Skeletal muscle tissue (tissue), 4 donors: ENCODE data around the gene PRKG1. TPM values are rescaled to one million over a fixed set of nuclear protein-coding genes. Genes with fewer than 3 reads are reported as not detected.

ENCODE experiments used
- H3K27ac ChIP-seq: one replicate; pipeline ENCODE4 v1.7.0; 2013; ENCODE audit warnings: mild to moderate bottlenecking, low read depth, low read length, inconsistent platforms
- H3K27me3 ChIP-seq, 3 donors: one replicate each; pipeline ENCODE4 v1.7.0; 2013; ENCODE audit warnings: low read length in 3 of 3; ENCODE audit not compliant: control insufficient read depth in 3 of 3, insufficient read depth in 3 of 3
- H3K36me3 ChIP-seq, 3 donors: one replicate each; pipeline ENCODE4 v1.7.0; 2013; ENCODE audit warnings: low read length in 3 of 3; ENCODE audit not compliant: control insufficient read depth in 3 of 3, insufficient read depth in 3 of 3
- H3K4me1 ChIP-seq, 3 donors: one replicate each; pipeline ENCODE4 v1.7.0; 2013; ENCODE audit warnings: low read length in 3 of 3, mild to moderate bottlenecking in 3 of 3; ENCODE audit not compliant: control insufficient read depth in 3 of 3, insufficient read depth in 3 of 3
- H3K4me3 ChIP-seq, 3 donors: one replicate each; pipeline ENCODE4 v1.7.0; 2013; ENCODE audit warnings: low read length in 3 of 3
- H3K9ac ChIP-seq, 3 donors: one replicate each; pipeline ENCODE4 v1.7.0; 2013; ENCODE audit warnings: low read length in 3 of 3, mild to moderate bottlenecking in 3 of 3, moderate library complexity in 2 of 3, low read depth in 1 of 3
- H3K9me3 ChIP-seq, 3 donors: one replicate each; pipeline ENCODE4 v1.7.0; 2013; ENCODE audit warnings: low read length in 3 of 3; ENCODE audit not compliant: control insufficient read depth in 3 of 3
- total RNA-seq: library from RNA; depleted of rRNA; stranded (reverse); fragments of >200 nt; gene quantifications from one replicate; pipeline ENCODE4 v1.2.3, GENCODE V29; 2014
- donor health status: Osteomylitis.

PRKG1 gene
- total RNA-seq, 1 donor from 2014 or later: 44.9 TPM

DNA sequence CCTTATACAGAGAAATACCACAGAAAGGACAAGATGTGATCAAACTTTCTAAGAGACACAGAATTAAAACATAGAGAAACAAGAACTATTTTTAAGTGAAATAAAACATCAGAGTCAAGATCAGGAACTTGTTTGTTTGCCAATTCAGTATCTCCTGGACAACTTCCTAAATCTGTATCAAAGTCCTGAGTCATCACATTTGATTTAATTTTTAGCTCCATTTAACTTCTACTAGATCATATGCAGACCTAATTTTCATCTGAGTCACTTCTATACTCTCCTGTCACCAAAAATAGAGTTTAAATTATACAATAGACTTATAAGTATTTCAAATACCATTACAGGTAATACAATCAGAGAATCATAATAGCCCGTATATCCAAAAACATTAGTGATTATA is 268.1 kb downstream of the PRKG1 start:
- no peaks in the 10 kb centered on the region for H3K4me1 ChIP-seq
- no peaks in the 10 kb centered on the region for H3K27me3 ChIP-seq
- H3K36me3 ChIP-seq: no peaks in the 10 kb centered on the region
- H3K4me3 ChIP-seq: no peak overlapping the region
- no peak overlapping the region for H3K27ac ChIP-seq
- no peaks in the 10 kb centered on the region for H3K9me3 ChIP-seq
- no peak overlapping the region for H3K9ac ChIP-seq

- no peaks in the 10 kb centered on the region for H3K4me1 ChIP-seq
- H3K27me3 ChIP-seq: no peaks in the 10 kb centered on the region
- H3K4me3 ChIP-seq: no peak overlapping the region
- H3K36me3 ChIP-seq: no peaks in the 10 kb centered on the region
- H3K9ac ChIP-seq: no peak overlapping the region
- no peaks in the 10 kb centered on the region for H3K9me3 ChIP-seq
- H3K27ac ChIP-seq: no peak overlapping the region
Observed at GRCh38 chr10:51343391-51343790, 269.1 kb downstream of the PRKG1 start.

GRCh38 chr10:51344371-51344770 is 270.1 kb downstream of the PRKG1 start:
- no peaks in the 10 kb centered on the region for H3K36me3 ChIP-seq
- no peaks in the 10 kb centered on the region for H3K9me3 ChIP-seq
- H3K4me1 ChIP-seq: no peaks in the 10 kb centered on the region
- no peaks in the 10 kb centered on the region for H3K27me3 ChIP-seq
- H3K27ac ChIP-seq: no peak overlapping the region
- H3K9ac ChIP-seq: no peak overlapping the region
- no peak overlapping the region for H3K4me3 ChIP-seq

- Histone ChIP-seq H3K9me3 (no peaks in the 10 kb centered on the region), H3K27me3 (no peaks in the 10 kb centered on the region), H3K36me3 (no peaks in the 10 kb centered on the region), H3K4me1 (no peaks in the 10 kb centered on the region), H3K4me3 (no peak overlapping the region), H3K9ac (no peak overlapping the region), H3K27ac (no peak overlapping the region)
Observed at GRCh38 chr10:51348622-51349021, 274.3 kb downstream of the PRKG1 start.

- no peaks in the 10 kb centered on the region for H3K36me3 ChIP-seq
- no peaks in the 10 kb centered on the region for H3K9me3 ChIP-seq
- H3K4me3 ChIP-seq: no peak overlapping the region
- no peaks in the 10 kb centered on the region for H3K27me3 ChIP-seq
- no peak overlapping the region for H3K9ac ChIP-seq
- no peak overlapping the region for H3K27ac ChIP-seq
- no peaks in the 10 kb centered on the region for H3K4me1 ChIP-seq
Observed at GRCh38 chr10:51357170-51357569, 282.9 kb downstream of the PRKG1 start.

DNA sequence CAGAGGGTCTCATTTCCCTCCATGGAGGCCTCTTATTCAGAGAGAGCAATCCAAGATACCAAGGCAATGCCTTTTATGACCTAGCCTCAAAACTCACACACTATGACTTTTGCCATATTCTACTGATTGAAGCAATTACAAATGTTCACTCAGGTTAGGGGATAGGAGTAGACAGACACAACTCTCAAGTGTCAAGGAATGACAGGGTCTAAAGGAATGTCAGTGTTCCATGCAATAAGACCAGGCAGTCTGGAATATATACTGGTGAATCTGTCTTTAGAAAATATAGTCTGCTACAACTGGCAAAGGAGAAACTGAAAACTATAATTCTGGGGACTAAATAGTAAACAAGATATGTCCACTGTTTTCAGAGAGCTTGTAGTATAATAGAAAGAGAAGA is 283.9 kb downstream of the PRKG1 start:
- Histone ChIP-seq H3K4me1 (no peaks in the 10 kb centered on the region), H3K9ac (no peak overlapping the region), H3K4me3 (no peak overlapping the region), H3K27ac (no peak overlapping the region), H3K9me3 (no peaks in the 10 kb centered on the region), H3K36me3 (no peaks in the 10 kb centered on the region), H3K27me3 (no peaks in the 10 kb centered on the region)

DNA sequence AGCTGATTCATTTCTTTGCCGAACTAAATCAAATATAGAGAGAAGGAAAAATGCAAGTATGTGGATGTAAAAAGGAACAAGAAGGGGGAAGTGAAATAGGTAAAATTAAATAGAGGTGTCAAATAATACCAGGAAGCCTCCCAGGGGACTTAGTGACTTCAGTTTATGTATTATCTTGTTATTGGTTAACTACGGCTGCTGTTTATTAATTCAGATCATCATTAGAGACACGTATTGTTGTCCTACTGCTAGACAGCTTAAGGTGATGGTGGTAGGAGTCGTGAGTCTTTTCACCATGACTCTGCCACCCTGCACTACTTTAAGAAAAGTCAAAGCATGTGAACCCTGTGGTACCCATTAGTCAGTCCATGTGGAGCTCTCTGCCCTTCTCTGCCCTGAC is 289.1 kb downstream of the PRKG1 start:
- Histone ChIP-seq H3K4me1 (peaks cover 0 to 4% (median 0%) of the 10 kb centered on the region in 3 donors), H3K36me3 (no peaks in the 10 kb centered on the region), H3K9me3 (no peaks in the 10 kb centered on the region), H3K9ac (no peak overlapping the region), H3K4me3 (no peak overlapping the region), H3K27me3 (no peaks in the 10 kb centered on the region), H3K27ac (no peak overlapping the region)

- Histone ChIP-seq H3K9ac (no peak overlapping the region), H3K27ac (no peak overlapping the region), H3K27me3 (no peaks in the 10 kb centered on the region), H3K36me3 (no peaks in the 10 kb centered on the region), H3K4me1 (peaks cover 0 to 4% (median 0%) of the 10 kb centered on the region in 3 donors), H3K9me3 (no peaks in the 10 kb centered on the region), H3K4me3 (no peak overlapping the region)
Observed at GRCh38 chr10:51364674-51365073, 290.4 kb downstream of the PRKG1 start.

DNA sequence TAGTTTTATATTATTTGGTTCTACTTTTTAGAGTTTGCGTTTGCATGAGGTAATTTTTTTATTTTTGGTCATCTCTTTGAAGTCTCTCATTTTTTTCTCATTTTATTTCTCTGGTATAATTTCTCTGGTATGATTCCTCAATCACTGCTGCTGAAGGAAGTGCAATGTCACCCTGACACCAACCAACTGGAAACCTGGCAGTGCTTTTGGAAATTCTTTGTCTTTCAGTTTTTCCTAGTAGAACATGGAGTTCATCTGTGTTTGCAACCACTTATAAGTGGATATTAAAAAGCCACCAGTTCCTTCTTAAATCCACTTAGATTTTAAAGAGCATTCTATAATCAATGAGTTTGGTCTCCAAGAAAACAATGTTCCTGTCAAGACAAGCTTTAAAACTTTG is 291.8 kb downstream of the PRKG1 start:
- H3K4me3 ChIP-seq: no peak overlapping the region
- no peaks in the 10 kb centered on the region for H3K9me3 ChIP-seq
- no peak overlapping the region for H3K27ac ChIP-seq
- peaks cover 0 to 4% (median 0%) of the 10 kb centered on the region in 3 donors for H3K4me1 ChIP-seq
- H3K36me3 ChIP-seq: no peaks in the 10 kb centered on the region
- H3K9ac ChIP-seq: no peak overlapping the region
- H3K27me3 ChIP-seq: no peaks in the 10 kb centered on the region

GRCh38 chr10:51367127-51367526 is 292.8 kb downstream of the PRKG1 start:
- Histone ChIP-seq H3K4me3 (peak overlapping the region in 1 of 3 donors; percentile 48), H3K36me3 (no peaks in the 10 kb centered on the region), H3K9ac (no peak overlapping the region), H3K9me3 (no peaks in the 10 kb centered on the region), H3K27ac (no peak overlapping the region), H3K4me1 (peaks cover 0 to 4% (median 0%) of the 10 kb centered on the region in 3 donors), H3K27me3 (no peaks in the 10 kb centered on the region)

DNA sequence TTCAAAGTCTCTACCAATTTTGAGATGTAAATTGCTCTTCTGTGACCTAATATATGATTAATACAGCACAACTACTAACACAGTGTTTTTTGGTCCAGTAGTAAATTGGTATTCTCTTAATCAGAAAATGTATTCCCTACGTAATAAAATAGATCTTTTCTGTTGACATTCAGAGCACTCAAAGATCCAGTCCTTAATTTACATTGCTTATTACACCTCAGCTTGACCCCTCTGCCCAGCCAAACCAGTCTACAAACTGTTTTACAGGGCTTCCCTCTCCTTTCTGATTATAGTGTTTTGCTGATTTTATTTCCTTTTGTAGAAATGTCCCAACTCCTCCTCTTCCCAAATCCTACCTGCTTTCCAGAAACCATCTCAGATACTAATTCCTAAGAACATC is 293.4 kb downstream of the PRKG1 start:
- Histone ChIP-seq H3K27ac (no peak overlapping the region), H3K36me3 (no peaks in the 10 kb centered on the region), H3K9me3 (no peaks in the 10 kb centered on the region), H3K9ac (no peak overlapping the region), H3K4me3 (no peak overlapping the region), H3K27me3 (no peaks in the 10 kb centered on the region), H3K4me1 (peaks cover 0 to 4% (median 0%) of the 10 kb centered on the region in 3 donors)
